HG02943 (cell line): ENCODE measurements around the gene JPH3.

Experiments used
- ATAC-seq: cut with Tn5 transposase; IDR thresholded peaks from one replicate; pipeline ENCODE4 v1.9.1; 2021; ENCODE audit warnings: mild to moderate bottlenecking, low read depth, moderate library complexity; ENCODE audit not compliant: unreplicated experiment

Gene JPH3

DNA sequence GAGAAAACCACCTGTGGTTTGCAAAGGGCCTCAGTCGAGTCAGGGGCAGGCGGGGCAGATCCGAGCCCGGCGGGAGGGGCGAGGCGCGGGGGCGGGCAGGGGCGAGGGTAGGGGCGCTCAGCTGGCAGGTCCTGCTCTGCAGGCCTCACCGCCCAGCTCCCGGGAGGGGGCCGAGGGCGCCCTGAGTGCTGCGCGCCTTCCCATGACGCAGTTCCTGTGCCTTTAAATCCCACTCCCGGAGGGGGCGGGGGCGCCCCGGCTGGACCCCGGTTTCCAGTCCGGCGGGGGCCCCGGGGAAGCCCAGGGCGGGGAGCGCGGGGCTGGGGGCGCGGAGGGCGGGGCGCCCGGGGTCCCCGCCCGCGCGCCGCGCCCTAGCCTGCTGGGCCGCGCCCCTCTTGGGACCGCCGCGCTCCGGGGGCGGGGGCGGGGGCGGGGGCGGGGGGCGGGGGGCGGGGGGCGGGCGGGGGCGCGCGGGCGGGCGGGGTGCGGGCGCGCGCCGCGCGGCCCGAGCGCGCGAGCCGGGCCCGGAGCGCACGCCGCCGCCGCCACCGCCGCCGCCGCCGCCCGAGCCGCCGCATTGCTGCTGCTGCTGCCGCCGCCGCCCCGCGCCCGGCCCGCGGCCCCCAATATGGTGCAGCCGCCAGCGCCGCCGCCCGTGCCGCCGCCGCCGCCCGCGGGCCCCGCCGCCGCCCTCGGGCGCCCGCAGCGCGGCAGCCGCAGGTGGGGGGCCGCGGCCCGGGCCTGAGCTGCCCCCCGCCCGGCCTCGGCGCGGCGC is at the start of gene JPH3:
TSS of gene JPH3 (plus strand) at position 508 of the 775 bp plus-strand sequence. CDS start 639 bp downstream, outside the sequence.
- ATAC-seq = no peak

DNA sequence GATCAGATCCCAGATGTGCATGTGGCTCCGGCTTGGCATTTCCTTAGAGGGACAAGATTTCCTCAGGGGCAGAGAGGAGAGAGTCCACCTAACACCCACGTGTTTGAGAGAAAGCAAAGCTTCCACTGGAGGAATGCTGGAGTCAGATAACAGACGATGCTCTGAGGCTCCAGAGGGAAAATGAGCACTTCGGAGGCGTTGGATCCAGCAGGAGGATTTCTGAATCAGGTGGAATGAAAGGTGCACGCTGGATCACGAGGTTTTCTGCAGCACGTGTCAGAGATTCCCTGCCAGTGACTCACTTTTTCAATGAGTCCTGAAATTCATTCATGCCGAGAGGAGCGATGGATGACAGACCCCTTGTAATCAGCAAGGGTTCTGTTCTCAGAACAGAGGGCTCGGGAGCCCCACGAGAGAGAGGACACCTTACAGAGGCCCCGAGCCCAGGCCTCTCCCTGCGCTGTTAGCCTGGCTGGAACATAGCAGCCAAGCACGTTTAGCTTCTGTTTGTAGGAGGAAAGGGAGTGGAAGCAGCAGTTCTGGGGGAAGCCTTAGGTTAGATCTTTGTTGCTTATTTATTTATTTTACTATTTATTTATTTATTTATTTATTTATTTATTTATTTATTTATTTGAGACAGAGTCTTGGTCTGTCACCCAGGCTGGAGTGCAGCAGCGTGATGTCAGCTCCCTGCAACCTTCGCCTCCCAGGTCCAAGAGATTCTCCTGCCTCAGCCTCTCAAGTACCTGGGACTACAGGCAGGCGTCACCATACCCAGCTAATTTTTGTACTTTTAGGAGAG is 49.3 kb upstream of the JPH3 start:
- ATAC-seq = no peak

DNA sequence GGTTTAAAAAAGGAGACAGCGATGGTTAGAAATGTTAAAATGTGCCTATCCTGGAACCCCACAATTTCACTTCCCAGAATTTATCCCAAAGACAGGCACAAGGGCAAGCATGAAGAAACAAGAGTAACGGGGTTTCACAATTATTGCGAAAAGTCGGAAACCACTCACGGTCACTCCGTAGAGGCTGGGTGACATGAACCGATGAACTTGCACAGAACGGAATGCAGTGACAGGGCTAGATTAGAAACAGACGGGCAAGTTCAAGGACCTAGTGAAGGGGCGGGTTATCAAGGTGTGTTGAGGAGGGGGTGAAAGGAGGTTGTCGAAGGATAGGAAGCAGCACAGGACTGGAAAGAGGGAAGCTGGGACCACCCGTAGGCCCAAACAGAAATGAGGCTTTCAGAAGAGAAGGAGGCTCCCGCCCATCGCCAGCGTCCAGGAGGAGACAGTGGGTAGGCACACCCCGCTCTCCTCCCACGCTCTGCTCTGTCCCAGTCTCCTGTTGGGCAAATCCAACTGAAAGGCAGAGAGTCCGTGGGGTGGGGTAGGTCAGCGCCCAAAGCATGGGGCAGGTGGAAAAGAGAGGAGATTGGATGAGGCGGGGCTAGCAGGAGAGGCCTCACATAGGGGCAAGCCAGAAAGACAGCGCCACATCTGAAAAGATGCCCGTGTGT is 47.4 kb upstream of the JPH3 start:
- no peak for ATAC-seq

DNA sequence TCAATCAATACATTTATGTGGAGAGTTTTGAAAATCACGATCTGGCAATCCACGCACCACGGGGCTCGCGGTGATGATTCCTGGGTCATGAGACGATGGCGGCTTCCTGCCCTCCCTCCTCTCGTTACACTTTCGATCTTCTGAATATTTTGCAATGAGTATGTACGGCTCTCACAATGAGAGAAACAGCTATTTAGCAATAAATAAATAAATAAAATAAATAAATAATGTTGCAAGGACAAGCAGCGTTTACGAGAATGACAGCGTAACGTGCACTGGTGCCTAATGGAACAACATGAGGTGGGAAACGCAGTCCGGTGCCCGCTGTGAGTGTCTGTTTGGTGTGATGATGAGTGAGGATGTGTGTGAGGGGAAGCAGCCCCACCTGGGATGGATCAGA is 46.7 kb upstream of the JPH3 start:
- ATAC-seq = no peak

DNA sequence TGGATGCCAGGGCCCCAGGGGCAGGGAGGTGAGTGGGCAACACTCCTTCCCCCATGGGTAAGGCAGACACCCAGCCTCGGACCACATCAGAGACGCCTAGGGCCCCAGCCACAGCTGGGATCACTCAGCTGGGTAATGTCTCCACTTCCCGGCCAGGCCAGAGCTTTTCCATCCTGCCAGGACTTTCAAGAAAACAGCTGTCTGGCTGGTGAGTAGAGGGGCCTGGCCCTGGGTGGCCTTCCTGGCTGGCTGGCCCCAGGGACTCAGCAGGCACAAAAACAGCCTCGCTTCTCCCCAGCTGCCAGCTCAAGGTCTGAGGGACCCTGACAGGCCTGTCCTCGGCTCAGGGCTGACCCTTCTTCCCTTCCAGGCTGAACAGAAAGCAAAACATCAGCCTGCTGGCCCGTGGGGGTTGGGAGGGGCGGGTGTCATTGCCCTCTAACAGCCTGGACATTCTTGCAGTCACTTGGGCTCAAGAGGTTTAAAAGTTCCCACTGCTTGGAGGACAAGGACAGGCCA is 45.3 kb upstream of the JPH3 start:
- no peak for ATAC-seq

DNA sequence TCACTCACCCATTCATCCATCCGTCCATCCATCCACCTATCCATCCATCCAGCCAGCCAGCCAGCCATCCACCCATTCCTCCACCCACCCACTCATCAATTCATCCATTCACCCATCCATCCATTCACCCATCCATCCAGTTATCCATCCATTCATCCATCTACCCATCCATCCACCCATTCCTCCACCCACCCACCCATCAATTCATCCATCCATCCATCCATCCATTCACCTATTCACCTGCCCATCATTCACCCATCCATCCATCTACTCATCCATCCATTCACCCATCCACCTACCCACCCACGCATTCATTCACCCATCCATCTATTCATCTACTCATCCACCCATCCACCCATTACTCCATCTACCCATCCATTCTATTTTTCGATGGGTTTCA is 43.6 kb upstream of the JPH3 start:
- ATAC-seq = no peak

DNA sequence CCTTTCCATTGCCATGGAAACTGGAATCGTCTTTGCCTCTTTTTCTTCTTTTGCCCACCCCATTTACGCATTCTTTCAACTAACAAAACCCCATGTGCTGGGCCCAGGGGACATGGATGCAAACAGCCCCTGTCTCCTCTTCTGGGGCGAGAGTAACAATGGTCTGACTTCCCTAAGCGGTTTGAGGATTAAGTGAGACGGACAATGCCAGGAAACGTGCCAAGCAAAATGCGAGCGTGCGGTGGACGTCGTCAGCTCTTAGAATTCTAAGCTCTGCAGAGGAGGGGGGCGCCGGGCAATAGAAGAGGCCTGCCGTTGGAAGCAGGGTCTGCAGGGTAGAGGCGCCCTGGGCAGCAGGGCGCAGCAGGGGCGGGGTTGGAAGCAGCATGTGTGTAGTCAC is 42.4 kb upstream of the JPH3 start:
- no peak for ATAC-seq

DNA sequence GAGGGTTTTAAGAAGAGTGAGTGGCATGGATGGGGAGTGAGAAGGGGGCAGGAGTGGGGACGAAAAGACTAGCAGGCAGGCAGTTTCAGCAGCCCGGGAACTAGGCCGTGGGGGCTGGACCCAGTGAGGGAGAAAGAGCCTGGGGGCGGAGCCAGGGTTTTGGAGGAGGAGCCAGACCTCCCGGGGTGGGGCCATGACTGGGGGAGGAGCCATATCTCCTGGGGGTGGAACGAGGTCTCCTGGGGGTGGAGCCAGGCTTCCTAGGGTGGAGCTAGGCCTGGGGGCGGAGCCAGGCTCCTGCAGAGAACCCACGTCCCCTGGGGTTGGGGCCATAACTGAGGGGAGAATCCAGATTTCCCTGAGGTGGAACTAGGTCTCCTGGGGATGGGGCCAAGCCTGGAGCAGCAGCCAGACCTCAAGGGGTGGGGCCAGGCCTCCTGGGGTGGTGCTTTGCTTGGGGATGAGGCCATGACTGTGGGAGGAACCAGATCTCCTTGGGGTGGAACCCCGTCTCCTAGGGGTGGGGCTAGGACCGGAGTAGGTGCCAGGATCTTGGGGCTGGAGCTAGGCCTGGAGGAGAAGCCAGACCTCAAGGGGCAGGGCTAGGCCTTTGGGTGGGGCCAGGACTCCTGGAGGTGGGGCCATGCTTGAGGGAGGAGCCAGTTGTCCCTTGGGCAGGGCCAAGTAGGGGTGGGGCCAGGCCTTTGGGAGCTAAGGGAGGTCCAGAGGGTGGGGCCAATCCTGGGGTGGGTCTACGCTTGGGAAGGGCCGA is 41.7 kb upstream of the JPH3 start:
- ATAC-seq = no peak

DNA sequence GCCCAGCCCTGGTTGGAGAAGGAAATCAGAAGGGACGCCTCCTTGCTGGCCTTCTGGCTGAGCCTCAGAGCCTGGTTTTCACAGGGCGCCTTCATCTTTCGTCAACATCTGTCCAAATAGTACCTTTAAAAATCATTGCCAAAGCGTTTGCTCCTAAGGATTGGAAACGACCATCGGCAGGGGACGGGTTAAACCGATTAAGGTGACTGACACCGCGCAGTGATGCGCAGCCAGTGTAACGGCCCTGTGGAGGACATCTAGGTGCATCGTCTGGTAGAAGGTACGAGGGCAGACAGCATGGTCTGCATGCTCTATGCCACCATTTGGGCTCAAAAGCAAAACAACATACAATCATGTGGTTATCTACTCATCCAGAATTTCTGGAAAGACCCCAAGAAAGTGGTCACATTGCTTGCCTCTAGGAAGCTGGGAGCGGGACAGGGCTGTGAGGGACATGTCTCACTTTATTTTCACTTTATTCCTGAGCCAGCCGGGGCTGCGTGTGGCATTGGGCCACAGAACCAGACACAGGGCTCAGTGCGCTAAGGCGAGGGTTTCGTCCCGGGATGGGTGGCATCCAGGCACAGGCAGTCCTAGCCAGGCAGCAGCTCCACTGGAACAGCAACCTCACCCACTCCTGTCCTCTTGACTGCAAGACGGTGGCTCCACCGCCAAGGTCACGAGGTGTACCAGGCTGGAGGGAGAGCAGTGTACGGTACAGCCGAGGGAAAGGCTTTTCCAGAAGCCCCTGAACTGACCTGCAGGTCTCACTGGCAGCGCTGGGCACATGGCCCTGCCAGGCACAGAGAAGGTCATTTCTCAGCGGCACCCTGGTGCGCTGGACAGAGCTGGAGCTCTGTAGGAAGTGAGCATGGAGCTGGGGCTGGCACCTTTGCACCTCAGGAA is 40.9 kb upstream of the JPH3 start:
- no peak for ATAC-seq

DNA sequence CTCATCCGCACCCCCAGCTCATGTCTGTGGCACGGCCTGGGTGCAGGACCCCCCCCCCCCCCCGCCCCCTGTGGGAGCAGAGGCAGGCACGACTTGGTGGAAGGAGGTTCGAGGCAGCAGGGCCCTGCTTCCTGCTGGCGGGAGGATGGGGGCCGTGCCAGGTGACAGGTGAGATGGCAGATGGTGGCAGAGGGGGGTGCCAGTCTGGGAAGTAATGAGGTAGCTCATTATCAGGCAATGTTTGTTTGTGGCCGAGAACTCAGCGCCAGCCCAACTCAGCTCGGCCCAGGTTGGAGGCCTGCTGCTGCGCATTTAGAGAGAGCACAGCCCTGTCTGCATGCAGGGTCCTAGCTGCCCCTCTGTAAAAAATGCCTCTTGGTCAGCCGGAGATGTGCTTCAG is 40.1 kb upstream of the JPH3 start:
- no peak for ATAC-seq

DNA sequence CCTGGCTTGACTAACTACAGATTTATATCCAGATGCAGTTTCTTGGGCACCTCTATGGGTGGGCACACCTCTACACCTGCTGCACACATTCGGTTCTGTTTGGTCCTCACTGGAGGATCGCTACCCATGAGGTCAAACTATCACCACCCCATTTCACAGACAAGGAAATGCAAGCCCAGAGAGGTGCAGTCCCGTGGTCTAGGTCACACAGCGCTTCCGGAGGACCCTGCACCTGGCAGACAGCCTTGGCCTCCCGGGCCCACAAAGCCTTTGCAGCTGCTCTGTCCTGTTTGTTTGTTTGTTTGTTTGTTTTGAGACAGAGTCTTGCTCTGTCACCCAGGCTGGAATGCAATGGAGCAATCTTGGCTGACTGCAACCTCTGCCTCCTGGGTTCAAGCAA is 39.3 kb upstream of the JPH3 start:
- no peak for ATAC-seq

DNA sequence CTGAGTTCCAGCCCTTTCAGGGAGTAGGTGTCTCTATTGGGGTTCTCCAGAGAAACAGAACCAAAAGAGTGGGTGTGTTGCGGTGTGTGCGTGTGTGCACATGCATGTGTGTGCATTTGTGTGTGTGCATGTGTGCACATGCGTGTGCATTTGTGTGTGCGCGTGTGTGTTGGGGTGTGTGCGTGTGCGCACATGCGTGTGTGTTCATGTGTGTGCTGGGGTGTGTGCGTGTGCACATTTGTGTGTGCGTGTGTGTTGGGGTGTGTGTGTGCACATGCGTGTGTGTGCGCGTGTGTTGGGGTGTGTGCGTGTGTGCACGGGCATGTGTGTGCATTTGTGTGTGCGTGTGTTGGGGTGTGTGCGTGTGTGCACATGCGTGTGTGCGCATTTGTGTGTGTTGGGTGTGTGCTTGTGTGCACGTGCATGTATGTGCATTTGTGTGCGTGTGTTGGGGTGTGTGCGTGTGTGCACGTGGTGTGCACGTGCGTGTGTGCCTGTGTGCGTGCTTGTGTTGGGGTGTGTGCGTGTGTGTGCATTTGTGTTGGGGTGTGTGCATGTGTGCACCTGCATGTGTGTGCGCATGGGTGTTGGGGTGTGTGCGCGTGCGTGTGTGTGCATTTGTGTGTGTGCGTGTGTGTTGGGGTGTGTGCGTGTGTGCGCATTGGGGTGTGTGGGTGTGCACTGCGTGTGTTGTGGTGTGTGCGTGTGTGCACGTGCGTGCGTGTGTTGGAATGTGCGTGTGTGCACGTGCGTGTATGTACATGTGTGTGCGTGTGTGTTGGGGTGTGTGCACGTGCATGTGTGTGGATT is 38.4 kb upstream of the JPH3 start:
- no peak for ATAC-seq

DNA sequence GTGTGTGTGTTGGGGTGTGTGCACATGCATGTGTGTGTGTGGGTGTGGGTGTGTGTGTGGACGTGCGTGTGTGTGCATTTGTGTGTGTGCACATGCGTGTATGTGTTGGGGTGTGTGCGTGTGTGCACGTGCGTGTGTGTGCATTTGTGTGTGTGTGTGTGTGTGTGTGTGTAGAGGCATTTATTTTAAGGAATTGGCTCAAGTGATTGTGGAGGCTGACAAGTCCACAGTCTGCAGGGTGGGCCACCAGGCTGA is 37.9 kb upstream of the JPH3 start:
- ATAC-seq = no peak

DNA sequence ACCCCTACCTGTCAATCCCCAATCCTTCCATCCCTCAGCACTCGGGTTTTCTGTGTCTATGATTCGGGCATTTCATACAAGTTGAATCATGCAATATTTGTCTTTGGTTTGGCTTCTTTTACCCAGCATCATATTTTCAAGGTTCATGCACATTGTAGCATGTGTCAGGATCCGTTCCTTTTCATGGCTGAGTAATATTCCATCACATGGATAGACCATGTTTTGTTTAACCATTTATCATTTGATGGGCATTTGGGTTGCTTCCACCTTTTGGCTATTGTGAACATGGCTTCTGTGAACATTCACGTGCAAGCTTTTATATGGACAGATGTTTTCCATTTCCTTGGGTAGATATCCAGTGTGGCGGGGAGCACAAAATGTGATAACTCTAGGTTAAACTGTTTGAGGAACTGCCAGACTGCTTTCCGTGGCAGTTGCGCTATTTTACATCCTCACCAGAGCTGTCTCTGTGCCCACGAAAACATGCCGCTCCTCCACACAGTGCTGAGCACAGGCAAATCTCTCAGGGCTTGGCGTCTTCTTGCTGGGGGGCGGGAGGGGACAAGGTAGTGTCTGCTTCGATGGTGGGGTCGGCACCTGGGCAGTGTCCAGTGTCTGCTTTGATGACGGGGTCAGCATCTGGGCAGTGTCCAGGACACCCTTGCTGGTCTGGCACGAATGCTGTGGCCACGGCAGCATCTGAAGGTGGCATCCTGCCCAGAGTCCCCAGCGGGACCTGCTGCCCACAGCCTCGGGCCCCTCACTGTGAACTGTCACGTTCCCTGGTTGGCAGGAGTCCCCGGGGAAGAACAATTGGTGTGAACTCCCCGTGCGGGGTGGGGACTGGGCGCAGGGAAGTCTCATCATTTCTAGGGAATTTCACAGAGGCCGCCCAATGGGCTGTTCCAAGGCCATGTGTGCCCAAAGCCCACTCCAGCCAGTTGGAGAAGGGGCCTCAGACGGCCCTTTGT is 32.4 kb upstream of the JPH3 start:
- no peak for ATAC-seq

DNA sequence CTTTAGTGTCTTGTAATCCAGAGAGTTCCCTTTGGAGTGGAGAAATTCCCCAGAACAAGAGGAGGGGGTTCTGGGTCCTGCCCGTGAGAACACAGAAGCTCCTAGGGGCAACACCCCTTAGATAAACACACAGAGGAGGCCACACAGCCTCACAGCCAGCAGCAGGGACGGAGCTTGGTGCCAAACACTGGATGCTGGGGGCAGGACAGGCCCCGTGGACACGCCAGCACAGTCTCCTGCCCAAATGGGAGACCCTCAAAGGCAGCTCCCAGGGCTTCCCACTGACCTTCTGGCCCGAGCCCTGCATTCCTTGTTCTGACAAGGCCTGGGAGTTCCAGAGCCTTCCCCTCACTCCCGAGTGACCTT is 31.8 kb upstream of the JPH3 start:
- ATAC-seq = no peak

DNA sequence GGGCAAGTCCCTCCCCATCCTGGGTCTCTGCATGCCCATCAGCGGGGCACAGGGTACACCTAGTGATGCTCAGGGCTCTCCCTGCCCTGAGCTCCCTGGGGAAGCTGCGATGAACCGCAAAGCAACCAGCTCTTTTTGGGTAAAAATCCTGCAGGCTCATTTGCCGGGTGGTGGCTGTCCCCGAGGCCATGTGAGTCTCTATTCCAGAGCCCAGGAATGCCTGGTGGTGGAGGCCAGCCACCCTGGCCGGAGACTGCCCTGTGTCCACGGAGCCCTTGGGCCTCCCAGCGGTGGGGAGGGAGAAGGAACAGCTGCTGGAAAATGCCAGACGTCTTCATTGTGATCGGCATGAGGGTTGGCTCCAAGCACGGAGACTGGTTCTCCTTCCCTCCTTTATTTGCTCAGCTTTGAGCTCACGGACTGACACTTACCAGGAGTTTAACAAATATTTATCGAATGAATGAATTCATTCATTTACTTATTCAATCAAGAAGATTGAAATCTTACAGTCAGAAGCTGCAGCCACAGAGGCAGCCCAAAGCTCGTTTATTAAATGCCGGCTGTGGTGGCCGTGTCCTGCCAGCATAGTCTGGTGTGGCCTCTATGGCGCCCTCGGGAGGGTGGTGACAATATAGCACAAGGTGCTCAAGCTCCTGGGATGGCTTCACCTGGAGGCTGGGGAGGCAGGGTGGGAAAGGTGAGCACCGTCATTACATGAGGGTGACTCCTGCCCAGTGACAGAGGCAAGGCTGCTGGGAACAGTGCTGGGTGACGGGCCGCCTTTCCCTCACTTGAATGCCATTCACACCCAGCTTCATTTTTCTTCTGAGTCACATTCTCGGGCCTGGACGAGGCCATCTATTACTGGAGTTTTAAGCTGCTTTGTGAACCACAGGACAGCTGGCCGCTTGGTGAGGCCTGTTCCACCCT is 31.1 kb upstream of the JPH3 start:
- no peak for ATAC-seq

DNA sequence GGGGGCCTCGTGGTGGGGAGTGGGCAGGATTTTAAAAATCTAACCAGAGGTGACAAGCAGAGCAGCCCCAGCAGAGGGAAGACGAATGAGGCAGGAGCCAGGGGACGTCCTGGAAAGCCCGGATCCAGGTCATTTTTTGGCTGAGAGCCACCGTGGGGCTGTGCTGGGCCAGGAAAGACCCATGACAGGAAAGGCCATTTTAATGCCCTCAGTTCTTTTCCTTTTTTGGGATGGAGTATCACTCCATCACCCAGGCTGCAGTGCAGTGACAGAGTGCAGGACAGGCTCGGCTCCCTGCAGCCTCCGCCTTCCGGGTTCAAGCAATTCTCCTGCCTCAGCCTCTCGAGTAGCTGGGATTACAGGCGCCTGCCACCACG is 30.5 kb upstream of the JPH3 start:
- no peak for ATAC-seq
